Astrocyte (in vitro differentiated cells and primary cell): ENCODE results near the gene HOXD1.

Experiments used
- EZH2 ChIP-seq: IDR thresholded peaks from 2 replicates; pipeline ENCODE4 v1.6.1; 2012; ENCODE audit warnings: mild to moderate bottlenecking, low read length, inconsistent platforms; ENCODE audit not compliant: insufficient read depth
- TF ChIP-seq, protein P1 (sequence below): IDR thresholded peaks from 2 replicates; pipeline ENCODE4 v1.5.1; 2011; ENCODE audit warnings: low read depth, mild to moderate bottlenecking, inconsistent platforms, low read length, moderate library complexity; ENCODE audit not compliant: insufficient read depth

DNA sequence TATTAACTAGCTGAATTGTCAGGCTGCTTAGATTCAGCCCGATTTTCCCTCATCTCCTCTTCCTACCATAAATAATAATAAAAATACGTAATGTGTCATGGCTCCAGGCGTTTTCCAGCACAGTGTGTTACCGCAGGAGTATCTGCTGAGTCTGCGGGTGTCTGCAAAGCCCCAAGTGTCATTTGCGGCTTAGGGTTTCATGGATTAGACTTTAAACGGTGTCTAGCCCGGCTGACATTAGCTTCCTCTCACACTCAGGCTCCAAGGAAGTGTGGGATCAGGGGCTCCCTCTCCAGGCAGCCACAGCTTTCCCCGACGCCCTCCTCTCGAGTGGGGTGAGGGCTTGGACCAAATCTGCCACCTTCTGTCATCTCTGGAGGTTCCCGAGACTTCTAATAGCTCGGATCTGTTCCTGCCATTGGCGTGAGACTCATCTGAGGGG lies 14.1 kb upstream of the HOXD1 start:
- TF ChIP-seq, protein P1, sequence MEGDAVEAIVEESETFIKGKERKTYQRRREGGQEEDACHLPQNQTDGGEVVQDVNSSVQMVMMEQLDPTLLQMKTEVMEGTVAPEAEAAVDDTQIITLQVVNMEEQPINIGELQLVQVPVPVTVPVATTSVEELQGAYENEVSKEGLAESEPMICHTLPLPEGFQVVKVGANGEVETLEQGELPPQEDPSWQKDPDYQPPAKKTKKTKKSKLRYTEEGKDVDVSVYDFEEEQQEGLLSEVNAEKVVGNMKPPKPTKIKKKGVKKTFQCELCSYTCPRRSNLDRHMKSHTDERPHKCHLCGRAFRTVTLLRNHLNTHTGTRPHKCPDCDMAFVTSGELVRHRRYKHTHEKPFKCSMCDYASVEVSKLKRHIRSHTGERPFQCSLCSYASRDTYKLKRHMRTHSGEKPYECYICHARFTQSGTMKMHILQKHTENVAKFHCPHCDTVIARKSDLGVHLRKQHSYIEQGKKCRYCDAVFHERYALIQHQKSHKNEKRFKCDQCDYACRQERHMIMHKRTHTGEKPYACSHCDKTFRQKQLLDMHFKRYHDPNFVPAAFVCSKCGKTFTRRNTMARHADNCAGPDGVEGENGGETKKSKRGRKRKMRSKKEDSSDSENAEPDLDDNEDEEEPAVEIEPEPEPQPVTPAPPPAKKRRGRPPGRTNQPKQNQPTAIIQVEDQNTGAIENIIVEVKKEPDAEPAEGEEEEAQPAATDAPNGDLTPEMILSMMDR = no peak
- peak; percentile 61 for TF ChIP-seq EZH2
